ENCODE measurements around the gene VRK2.
A peak's percentile ranks its signal among the peaks of the same experiment; 100 is the strongest.

DNA sequence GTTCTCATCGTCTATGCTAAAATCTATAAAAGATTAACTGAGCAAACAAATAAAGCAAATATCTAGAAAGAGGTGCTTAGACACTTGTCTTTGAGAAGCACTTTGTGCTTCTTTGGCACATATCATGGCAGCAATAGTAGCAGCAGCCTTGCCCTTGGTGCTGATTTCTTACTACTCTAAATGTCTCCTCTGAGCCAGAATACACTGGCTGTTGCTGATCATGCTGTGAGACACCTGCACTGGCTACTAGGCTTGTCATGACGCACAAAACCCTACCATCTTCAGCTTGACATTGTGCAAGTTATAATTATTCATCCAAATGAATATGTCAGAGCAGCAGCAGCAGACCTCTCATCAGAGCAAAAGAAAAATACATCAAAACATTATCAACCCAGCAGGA is 147.9 kb downstream of the VRK2 start:
- TF ChIP-seq, protein P1, sequence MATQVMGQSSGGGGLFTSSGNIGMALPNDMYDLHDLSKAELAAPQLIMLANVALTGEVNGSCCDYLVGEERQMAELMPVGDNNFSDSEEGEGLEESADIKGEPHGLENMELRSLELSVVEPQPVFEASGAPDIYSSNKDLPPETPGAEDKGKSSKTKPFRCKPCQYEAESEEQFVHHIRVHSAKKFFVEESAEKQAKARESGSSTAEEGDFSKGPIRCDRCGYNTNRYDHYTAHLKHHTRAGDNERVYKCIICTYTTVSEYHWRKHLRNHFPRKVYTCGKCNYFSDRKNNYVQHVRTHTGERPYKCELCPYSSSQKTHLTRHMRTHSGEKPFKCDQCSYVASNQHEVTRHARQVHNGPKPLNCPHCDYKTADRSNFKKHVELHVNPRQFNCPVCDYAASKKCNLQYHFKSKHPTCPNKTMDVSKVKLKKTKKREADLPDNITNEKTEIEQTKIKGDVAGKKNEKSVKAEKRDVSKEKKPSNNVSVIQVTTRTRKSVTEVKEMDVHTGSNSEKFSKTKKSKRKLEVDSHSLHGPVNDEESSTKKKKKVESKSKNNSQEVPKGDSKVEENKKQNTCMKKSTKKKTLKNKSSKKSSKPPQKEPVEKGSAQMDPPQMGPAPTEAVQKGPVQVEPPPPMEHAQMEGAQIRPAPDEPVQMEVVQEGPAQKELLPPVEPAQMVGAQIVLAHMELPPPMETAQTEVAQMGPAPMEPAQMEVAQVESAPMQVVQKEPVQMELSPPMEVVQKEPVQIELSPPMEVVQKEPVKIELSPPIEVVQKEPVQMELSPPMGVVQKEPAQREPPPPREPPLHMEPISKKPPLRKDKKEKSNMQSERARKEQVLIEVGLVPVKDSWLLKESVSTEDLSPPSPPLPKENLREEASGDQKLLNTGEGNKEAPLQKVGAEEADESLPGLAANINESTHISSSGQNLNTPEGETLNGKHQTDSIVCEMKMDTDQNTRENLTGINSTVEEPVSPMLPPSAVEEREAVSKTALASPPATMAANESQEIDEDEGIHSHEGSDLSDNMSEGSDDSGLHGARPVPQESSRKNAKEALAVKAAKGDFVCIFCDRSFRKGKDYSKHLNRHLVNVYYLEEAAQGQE (IDR thresholded peaks at IDR 0.05; ENCODE audit: insufficient read depth in 1 of 2, low read depth in 2 of 2, low read length in 2 of 2): peak in 1 of 2 experiments; percentile 51; a peak in 1 of 4 replicates
- TF ChIP-seq POLR2AphosphoS5 (IDR thresholded peaks at IDR 0.05; ENCODE audit: low read depth, low read length): no peak

Measured in PFSK-1 (cell line).